T-helper 2 cell (primary cell): ENCODE measurements around the gene EHD3.

Experiments used
- DNase-seq, 5 experiments: peaks; one replicate each; pipeline versions ENCODE4 v3.0.0 to v3.0.0-alpha.2; 2012 to 2022

EHD3 gene

DNA sequence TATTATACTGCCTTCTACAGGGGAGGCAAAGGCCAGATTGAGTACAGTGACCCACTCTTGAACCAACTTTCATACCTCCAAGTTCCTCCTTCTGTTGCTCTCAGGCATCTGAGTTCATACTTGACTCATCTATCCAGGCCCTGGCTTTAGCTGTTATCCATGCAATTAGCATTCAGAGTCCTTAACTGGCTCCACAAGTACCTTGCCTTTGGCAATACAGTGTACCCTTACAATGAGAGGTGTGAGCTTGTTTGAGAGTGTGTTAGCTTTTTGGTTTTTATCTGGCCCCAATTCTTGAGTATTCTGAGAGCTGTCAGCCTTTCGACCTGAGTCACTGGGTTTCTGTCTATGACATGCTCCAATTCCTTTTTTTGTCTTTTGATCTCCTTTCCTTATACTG is 60.2 kb downstream of the EHD3 start:
- DNase-seq: no peak

DNA sequence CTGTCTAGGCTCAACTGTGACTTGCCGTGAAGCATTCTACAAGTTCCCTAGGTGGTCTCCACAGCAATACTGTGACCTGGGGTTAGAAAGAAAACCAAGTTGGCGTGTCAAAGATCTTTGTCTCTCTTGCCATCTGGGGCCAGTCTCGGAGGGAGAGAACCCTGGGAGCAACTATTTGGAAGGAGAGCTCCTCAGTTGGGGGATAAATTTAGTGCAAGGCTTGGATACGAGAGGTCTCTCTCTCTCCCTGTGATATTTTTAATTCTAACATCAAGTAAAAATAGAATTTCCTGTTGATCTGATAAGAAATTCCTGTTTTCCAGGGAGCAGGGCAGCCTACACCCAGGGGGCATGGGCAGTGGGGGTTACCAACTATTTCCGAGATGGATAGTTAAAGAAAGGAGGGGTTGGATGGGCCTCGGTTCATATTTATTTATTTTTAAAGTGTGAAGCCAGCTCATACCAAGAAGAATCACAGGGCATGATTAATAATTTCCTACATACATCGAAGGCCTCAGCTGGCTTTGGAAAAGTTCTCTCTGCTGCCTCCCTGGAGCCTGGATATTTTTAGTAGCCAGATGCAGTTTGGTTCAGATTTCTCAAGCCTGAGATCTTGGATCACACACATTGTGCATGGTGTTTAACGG is 62.8 kb downstream of the EHD3 start:
- DNase-seq: no peak

DNA sequence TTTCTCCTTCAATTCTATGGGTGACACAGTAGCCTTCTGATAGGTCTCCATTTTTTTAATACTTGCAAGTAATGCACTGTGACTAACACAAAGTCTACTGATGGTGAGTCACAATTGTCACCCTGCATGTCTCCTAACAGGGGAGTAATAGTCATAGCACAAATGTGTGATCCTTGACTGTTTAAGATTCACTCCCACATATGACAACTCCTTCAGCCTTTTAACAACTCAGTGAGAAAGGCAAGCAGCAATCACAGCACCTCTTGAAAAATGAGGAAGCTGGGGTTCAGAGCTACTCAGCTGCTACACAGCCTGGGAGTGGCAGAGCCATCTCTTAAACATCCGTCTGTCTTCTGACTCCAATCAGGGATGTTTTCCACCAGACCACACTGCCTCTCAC is 63.8 kb downstream of the EHD3 start:
- peak in 1 of 5 experiments; percentile 15 for DNase-seq

DNA sequence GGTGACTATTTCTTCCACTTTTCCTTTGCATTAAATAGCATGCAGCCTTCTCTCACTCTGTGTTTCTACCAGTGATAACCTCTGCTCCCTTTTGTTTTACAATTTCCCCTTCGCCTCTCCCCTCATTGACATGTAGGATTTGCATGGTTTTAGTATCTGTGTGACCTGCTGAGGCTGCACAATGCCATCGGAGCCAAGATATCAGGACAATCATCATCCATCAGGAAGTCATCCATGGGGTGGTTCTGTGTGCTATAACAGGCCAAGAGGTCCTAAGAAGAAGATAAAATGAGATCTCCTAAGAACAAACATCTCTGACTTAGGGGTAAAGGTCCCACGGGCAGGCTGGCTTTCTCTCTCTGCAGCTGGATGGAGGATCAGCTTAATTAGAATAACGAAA is 65.6 kb downstream of the EHD3 start:
- no peak for DNase-seq

DNA sequence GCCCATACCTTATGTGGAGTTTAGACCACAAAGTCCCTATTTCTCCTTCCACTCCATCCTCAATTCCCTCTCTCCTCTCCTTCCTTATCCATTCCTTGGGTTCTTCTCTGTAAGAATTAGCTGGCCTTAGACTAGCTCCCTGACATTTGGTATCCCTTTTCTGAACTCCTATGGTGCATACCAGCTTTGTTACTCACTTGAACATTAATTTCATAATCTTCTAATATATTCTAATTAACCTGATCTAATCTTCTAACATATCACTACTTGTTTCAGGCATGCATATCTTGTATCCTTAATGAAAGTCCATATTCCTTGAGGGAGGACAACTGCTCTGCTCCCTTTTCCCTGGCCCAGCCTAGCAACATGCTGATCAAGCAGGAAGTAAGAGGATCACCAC is 66.4 kb downstream of the EHD3 start:
- no peak for DNase-seq

DNA sequence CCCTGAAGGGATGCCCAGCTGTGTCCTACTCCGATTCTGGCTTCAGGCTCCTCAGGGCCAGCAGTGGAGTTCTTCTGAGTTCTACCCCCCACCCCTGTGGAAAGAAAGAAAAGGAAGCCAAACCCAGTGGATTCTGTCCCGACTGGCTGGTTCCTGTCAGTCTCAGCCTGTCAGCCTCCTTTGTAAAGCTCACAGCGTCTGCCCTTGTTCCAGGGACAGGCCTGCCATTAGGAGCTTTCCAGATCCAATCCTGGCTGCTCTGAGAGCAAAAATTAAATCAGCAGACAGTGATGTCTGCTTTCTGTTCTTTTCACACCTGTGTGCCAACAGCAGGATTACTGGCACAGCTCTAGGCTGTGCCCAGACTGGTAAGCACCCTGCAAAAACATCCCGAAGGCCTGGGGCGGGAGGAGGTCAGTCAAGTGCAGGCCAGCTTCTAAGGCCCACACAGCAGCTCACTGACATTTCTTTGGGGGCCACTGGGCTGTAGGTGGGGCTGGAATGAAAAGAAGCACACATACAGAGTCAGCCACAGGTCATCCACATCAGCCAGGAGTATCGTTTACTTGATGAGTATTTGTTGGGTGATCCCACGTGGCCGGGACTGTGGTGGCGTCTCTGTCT is 69.1 kb downstream of the EHD3 start:
- DNase-seq: no peak

DNA sequence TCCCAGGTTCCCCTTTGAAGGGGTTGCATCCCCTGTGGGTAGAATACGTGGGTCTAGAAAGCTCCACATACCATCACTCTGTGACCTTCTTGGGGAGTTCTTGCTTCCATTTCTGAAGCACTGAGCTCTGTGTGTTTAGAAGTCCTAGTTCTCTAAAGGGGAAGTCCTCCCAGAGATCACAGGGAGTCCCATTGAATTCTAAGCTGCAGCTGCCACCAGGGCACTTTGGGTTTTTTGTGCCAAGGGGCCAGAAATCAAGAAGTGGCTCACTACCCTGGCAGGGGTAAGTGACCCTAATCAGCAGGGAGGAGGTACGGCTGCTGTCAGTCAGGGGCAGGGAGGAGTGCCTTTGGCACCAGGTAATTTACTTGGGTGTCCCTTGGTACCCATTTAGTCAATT is 70.9 kb downstream of the EHD3 start:
- DNase-seq: no peak

DNA sequence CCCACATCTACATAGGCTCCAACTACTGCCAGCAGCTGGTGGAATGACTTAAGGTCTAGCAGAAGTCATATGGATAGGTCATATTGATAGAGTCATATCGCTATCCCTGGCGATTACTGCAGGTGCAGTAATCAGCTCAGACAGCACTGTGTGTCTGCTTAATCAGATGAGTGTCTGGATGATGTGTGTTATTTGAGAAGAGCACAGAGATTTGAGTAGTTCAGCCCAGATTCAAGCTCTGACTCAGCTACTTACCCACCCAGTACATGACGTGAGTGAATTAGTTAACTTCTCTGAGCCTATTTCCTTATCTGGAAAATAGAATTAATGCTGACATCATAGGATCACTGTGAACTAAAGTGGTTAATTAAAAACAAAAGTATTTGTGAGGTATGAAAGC is 78.9 kb downstream of the EHD3 start:
- DNase-seq: peak in 1 of 5 experiments; percentile 9

DNA sequence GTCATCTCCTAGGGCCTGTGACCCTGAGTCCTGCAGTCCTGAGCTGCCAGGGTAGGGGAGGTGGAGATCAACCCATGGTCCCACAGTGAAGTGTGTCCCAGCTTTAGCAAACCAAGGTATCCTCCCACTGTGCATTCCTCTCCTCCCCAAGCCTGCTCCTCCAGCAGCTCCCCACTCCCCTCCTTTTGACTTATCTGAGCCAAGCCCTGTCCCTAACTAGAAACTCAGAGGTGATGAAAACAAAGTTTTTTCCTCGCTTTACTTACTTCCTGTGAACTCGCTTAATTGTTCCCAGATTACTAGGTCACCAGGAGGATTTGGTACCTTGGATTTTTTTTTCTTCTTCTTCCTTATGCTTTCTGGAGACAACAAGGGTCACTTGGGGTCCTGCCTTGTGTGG is 80.8 kb downstream of the EHD3 start:
- DNase-seq: no peak

DNA sequence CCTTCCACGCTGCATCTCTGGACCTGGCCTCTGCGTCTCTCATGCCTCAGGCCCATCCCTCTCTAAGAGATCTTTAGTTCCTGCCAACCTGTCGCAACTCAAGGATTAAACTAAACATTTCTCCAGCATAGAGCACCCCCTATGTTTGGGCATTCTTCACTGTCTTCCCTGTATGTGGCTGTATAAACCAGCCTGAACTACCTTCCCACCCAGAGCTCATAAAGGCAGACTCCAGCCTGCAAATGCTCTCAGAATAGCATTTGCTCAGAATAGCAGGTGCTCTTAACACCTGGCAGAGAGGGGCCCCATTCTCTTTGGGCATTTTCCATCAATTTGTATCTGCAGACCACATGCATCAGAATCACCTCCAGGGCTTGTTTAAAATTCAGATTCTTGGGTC is 83.4 kb downstream of the EHD3 start:
- no peak for DNase-seq

DNA sequence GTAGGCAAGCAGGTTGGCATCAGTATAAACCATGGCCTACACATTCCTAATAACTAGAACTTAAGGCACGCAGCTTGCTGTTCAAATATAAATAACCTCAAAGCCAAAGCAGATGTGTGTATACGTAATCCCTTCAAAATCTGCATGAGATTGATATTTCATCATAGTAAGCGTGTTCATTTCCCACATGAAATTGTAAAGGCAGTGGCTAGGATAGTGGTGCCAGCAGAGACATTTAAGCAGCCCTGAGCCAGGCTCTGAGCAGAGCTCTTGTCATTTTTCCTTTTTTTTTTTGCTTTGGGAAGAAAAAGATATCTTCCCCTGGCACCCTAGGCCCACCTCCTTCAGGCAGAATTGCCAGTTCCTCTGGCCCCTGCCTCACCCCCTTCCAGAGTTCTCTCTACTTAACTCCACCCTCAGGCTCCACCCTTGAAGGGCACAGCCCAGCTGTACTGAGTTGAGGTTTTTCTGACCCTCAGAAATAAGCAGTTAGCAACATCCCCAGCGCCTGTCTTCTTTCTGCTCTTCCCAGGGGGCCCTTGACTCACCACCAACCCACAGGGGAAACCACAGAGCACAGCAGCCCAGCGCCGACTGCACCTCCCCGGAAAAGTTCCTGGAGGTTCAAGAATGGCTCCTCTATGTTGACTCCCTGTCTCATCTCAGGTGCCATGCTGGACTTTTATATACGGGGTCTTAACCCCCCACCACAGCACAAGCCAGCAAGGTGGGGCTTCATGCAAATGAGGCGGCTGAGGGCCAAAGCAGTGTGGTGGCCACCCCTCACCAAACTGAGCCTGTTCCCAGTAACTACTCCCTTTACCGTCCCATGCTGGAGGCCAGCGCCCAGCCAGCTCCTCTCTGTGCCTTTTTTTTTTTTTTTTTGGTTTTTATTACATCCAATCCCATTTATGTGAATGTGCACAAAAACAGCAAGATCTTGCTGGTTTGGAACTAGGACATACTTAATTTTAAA is 84.7 kb downstream of the EHD3 start:
- DNase-seq: peak in 1 of 5 experiments; percentile 41
